CD4-positive, CD25-positive, alpha-beta regulatory T cell (primary cell): Measurements from ENCODE around the gene CNTD1. TPM values are rescaled to one million over a fixed set of nuclear protein-coding genes. Genes with fewer than 3 reads are reported as not detected.

ENCODE experiments used
- ATAC-seq, 2 donors: fragments of 150-1000 bp; cut with Tn5 transposase; one replicate each; pipeline ENCODE4 v1.10.0; 2021; ENCODE audit warnings: low read depth in 2 of 2, moderate number of reproducible peaks in 2 of 2, moderate library complexity in 1 of 2
- DNase-seq, 3 donors: peaks; one replicate each; pipeline versions ENCODE4 v3.0.0 to v3.0.0-alpha.2; 2012 to 2022; ENCODE audit warnings: mixed read lengths in 1 of 3
- H3K27ac ChIP-seq: one replicate; pipeline ENCODE4 v1.7.0; 2013; ENCODE audit warnings: mild to moderate bottlenecking, low read length; ENCODE audit not compliant: insufficient read depth, poor library complexity, severe bottlenecking
- H3K27me3 ChIP-seq: one replicate; pipeline ENCODE4 v1.7.0; 2013; ENCODE audit warnings: low read length; ENCODE audit not compliant: control insufficient read depth, insufficient read depth
- H3K36me3 ChIP-seq: one replicate; pipeline ENCODE4 v1.7.0; 2013; ENCODE audit warnings: mild to moderate bottlenecking, low read length, moderate library complexity; ENCODE audit not compliant: control insufficient read depth, insufficient read depth
- H3K4me1 ChIP-seq: 2 replicates; pipeline ENCODE4 v1.7.0; 2013; ENCODE audit warnings: mild to moderate bottlenecking, low read length; ENCODE audit not compliant: insufficient read depth, control insufficient read depth, poor library complexity, severe bottlenecking
- H3K4me3 ChIP-seq: one replicate; pipeline ENCODE4 v1.7.0; 2013; ENCODE audit warnings: low read depth, mild to moderate bottlenecking, low read length, moderate library complexity
- H3K9me3 ChIP-seq, 2 experiments: 1 replicate in 1 of 2; 2 replicates in 1 of 2; pipeline ENCODE4 v1.7.0; 2013; ENCODE audit warnings: low read length in 2 of 2, mild to moderate bottlenecking in 1 of 2, moderate library complexity in 1 of 2; ENCODE audit not compliant: control insufficient read depth in 2 of 2
- H3K27ac Mint-ChIP-seq, 3 donors: one replicate each; pipeline ENCODE4 v1.8.0; 2020 to 2022; ENCODE audit warnings: mild to moderate bottlenecking in 3 of 3, mixed read lengths in 3 of 3, moderate library complexity in 2 of 3
- H3K27me3 Mint-ChIP-seq: one replicate; pipeline ENCODE4 v1.8.0; 2022; ENCODE audit warnings: mild to moderate bottlenecking, mixed read lengths
- H3K36me3 Mint-ChIP-seq: one replicate; pipeline ENCODE4 v1.8.0; 2020; ENCODE audit warnings: mixed read lengths
- H3K4me1 Mint-ChIP-seq, 4 donors: one replicate each; pipeline ENCODE4 v1.8.0; 2020 to 2022; ENCODE audit warnings: mixed read lengths in 4 of 4, mild to moderate bottlenecking in 1 of 4
- H3K4me3 Mint-ChIP-seq, 4 donors: one replicate each; pipeline ENCODE4 v1.8.0; 2020 to 2022; ENCODE audit warnings: mild to moderate bottlenecking in 4 of 4, mixed read lengths in 4 of 4, moderate library complexity in 3 of 4
- H3K9me3 Mint-ChIP-seq, 7 donors: one replicate each; pipeline ENCODE4 v1.8.0; 2020 to 2022; ENCODE audit warnings: mixed read lengths in 7 of 7, mild to moderate bottlenecking in 3 of 7, moderate library complexity in 2 of 7
- polyA plus RNA-seq, 4 donors: library from polyadenylated mRNA; unstranded; fragments of 300-500 nt; fragmentation: Illumina TruSeq; gene quantifications; one replicate each; pipeline ENCODE4 v1.2.3, GENCODE V29; 2021
- total RNA-seq: library from RNA; stranded (reverse); gene quantifications from one replicate; pipeline ENCODE4 v1.2.3, GENCODE V29; 2022

CNTD1 gene, protein sequence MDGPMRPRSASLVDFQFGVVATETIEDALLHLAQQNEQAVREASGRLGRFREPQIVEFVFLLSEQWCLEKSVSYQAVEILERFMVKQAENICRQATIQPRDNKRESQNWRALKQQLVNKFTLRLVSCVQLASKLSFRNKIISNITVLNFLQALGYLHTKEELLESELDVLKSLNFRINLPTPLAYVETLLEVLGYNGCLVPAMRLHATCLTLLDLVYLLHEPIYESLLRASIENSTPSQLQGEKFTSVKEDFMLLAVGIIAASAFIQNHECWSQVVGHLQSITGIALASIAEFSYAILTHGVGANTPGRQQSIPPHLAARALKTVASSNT
- not detected for total RNA-seq
- polyA plus RNA-seq, result under 1 TPM; 0.15 to 0.42 (median 0.28) TPM

DNA sequence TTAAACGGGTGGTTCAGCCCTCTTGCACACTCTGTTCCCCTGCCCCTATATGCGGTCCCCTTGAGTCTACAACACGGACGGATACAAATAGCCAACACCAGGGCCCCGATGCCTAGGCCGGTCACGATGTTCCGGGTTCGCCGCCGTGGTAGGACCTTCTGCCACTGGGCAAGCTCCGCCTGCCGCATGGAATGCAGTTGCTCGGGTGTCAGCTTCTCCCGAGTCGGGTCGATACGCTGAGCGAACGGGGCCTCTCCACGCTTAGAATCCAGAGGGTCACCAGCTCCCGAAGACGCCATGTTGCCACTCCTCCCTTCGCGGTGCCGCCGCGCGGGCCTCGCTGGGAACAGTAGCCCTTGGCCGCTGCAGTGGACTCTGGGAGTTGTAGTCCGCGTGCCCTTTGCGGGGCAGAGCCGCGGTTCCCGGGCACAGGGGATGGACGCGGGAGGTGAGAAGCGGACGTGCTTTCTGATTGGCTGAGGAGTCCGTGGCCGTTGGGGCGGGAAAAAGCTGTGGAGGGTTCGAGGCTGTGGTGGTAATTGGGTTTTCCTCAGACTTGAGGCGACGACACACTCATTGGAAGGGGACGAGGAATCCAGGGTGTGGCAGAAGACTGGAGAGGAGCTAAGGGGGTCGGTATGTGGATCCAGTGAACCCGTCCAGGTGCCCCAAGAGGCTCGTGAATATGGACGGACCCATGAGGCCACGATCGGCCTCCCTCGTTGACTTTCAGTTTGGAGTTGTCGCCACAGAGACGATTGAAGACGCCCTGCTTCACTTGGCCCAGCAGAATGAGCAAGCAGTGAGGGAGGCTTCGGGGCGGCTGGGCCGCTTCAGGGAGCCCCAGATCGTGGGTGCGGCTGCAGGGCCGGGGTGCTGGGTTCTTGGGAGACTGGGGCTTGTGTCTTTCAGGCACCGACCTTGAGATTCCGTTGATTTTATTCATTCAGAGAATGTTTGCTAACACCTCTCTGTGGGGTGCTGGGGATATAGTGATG lies at the start of gene CNTD1, which contains the start of gene COA3:
Gene CNTD1, plus strand, starts transcription at position 479 of the 998 bp plus-strand sequence. Its CDS starts 207 bp downstream, at position 686.
Gene COA3, minus strand, starts transcription at position 322 of the 998 bp plus-strand sequence. Its CDS starts 23 bp downstream, at position 299.
- Mint-ChIP-seq H3K36me3 (peaks cover 11% of the 10 kb centered on the region), H3K9me3 (no peaks in the 10 kb centered on the region), H3K27me3 (peaks cover 11% of the 10 kb centered on the region), H3K27ac (peak within 1 kb of the TSS; percentile 50 to 92 (median 90)), H3K4me3 (peak within 1 kb of the TSS; percentile 94 to 96 (median 96)), H3K4me1 (peaks cover 0 to 35% (median 19%) of the 10 kb centered on the region in 4 donors)
- DNase-seq (peak; percentile 64 to 84 (median 66)), ATAC-seq (peak; percentile 97 to 98)
- H3K36me3 ChIP-seq, result no peaks in the 10 kb centered on the region
- H3K27me3 ChIP-seq, result no peaks in the 10 kb centered on the region
- H3K27ac ChIP-seq, result no peak within 1 kb of the TSS
- H3K9me3 ChIP-seq, result no peaks in the 10 kb centered on the region
- peak within 1 kb of the TSS; percentile 88 for H3K4me3 ChIP-seq
- H3K4me1 ChIP-seq, result peaks cover 12% of the 10 kb centered on the region

DNA sequence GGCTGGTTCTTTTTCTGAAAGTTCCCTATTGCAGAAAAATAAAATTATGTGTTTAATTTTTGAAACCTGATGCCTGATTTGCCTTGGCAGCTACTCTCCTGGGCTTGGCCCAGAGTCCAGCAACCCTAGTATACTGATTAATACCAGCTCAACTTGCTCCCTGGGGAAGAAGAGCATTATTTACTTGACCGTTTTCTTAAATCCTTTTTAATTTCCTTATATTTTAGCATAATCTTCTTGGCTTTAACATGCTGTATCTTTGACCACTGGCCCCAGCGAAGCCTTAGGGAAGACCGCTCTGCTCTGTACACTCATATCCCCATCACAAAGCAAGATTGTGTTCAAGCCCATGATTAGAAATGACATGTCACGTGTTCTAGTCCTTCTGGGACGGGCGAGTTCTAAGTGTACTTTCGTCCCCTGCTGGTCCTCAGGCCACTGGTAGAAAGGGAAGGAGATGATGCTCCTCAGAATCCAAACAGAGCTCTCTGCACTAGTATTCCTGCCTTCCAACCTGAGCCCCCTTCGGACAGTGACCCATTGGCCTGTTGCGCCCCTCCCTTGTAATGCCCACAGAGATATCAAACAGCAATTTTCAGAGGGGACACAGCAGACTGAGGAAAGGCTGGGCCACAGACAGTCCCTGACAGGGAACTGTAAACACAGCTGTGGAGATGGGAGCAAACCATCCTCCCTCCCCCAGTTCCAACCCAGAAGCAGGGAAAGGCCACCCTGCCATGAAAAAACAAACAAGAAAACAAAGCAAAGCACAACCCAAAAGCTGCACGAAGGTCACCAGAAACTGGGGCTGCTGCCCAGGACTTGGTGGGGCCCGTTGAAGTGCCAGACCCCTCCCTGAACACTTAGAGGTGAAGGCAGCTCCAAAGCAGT lies 49.5 kb upstream of the CNTD1 start:
- peaks cover 8% of the 10 kb centered on the region for H3K4me1 ChIP-seq
- H3K9me3 Mint-ChIP-seq, result no peaks in the 10 kb centered on the region
- no peaks in the 10 kb centered on the region for H3K36me3 Mint-ChIP-seq
- no peak for ATAC-seq
- peaks cover 6% of the 10 kb centered on the region for H3K27me3 ChIP-seq
- H3K36me3 ChIP-seq, result no peaks in the 10 kb centered on the region
- no peak for DNase-seq
- H3K4me1 Mint-ChIP-seq, result peaks cover 6 to 13% (median 9%) of the 10 kb centered on the region in 4 donors
- H3K4me3 Mint-ChIP-seq, result peak overlapping the region in 1 of 4 donors; percentile 12
- H3K27ac ChIP-seq, result no peak overlapping the region
- no peak overlapping the region for H3K27ac Mint-ChIP-seq
- no peaks in the 10 kb centered on the region for H3K9me3 ChIP-seq
- no peak overlapping the region for H3K4me3 ChIP-seq
- peaks cover 45% of the 10 kb centered on the region for H3K27me3 Mint-ChIP-seq

DNA sequence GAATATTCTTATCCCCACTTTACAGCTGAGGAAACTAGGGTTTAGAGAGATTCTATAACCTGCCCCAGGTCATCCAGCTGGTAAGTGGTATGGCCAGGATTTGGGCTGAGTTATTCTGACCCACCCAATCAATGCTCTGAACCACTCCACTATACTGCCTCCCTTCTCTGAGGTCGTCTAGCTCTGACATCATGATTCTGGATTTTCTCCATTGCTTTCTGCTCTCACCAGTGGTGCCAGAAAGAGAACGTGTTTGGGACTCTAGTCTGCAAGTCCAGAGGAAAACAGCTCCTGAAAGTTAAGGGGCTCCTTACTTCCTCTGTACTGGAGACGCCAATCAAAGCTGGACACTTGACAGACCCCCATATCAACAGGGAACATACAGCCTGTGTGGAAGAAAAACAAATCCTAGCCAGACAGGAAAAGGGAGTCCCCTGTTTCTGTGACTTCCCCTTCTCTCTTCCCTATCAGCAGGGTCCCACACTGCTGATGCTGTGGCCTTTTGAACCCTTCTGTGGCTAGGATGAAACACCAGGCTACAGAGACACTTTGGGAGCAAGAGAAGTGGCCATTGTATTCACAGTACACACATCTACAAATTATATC lies 47.8 kb upstream of the CNTD1 start:
- Histone ChIP-seq H3K27ac (no peak overlapping the region), H3K9me3 (no peaks in the 10 kb centered on the region), H3K36me3 (no peaks in the 10 kb centered on the region), H3K27me3 (peaks cover 14% of the 10 kb centered on the region), H3K4me1 (no peaks in the 10 kb centered on the region), H3K4me3 (no peak overlapping the region)
- ATAC-seq, result no peak
- Mint-ChIP-seq H3K4me3 (no peak overlapping the region), H3K36me3 (no peaks in the 10 kb centered on the region), H3K27me3 (peaks cover 56% of the 10 kb centered on the region), H3K4me1 (no peaks in the 10 kb centered on the region), H3K27ac (peak overlapping the region in 1 of 3 donors; percentile 5), H3K9me3 (no peaks in the 10 kb centered on the region)
- no peak for DNase-seq

DNA sequence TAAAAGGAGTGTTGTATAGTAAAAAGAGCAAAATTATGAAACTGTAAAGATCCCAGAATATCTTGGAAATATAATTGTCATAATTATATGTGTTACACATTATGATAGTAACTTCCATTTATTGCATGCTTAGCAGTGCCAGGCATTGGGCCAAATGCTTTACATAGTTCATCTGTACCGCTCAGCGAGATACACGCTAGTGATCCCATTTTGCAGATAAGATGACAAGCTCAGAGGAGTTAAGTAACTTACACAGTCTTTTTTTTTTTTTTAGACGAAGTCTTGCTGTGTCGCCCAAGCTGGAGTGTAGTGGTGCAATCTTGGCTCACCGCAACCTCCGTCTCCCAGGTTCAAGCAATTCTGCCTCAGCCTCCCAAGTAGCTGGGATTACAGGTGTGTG lies 47.0 kb upstream of the CNTD1 start:
- H3K36me3 Mint-ChIP-seq, result no peaks in the 10 kb centered on the region
- H3K27me3 Mint-ChIP-seq, result peaks cover 59% of the 10 kb centered on the region
- Histone ChIP-seq H3K4me3 (no peak overlapping the region), H3K27me3 (peaks cover 14% of the 10 kb centered on the region), H3K36me3 (no peaks in the 10 kb centered on the region), H3K9me3 (no peaks in the 10 kb centered on the region), H3K4me1 (no peaks in the 10 kb centered on the region), H3K27ac (no peak overlapping the region)
- H3K4me3 Mint-ChIP-seq, result no peak overlapping the region
- no peaks in the 10 kb centered on the region for H3K9me3 Mint-ChIP-seq
- ATAC-seq (no peak), DNase-seq (no peak)
- H3K4me1 Mint-ChIP-seq, result no peaks in the 10 kb centered on the region
- no peak overlapping the region for H3K27ac Mint-ChIP-seq

DNA sequence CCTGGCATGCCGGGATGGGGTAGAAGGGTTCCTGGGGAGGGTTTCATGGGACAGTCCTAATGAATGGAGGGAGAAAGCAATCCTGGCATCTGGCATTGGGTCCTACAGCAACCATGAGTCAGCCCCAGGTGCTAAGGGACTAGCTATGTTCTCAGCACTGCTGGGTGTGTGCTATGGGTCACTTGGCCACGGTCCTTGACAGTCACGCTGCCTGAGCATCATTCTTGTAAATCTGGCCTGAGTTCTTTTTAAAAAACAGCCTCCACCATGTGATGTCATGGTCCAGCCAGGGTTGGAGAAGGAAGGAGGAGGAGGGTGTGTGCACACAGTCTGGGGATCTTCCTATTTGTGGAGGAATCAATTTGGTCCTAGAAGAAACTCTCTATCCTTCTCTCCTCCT lies 43.9 kb upstream of the CNTD1 start:
- H3K27me3 ChIP-seq, result peaks cover 19% of the 10 kb centered on the region
- ATAC-seq, result no peak
- Mint-ChIP-seq H3K9me3 (no peaks in the 10 kb centered on the region), H3K4me1 (no peaks in the 10 kb centered on the region), H3K36me3 (no peaks in the 10 kb centered on the region), H3K27ac (no peak overlapping the region), H3K27me3 (peaks cover 64% of the 10 kb centered on the region), H3K4me3 (no peak overlapping the region)
- no peaks in the 10 kb centered on the region for H3K36me3 ChIP-seq
- no peak overlapping the region for H3K27ac ChIP-seq
- H3K9me3 ChIP-seq, result no peaks in the 10 kb centered on the region
- no peaks in the 10 kb centered on the region for H3K4me1 ChIP-seq
- DNase-seq, result no peak
- H3K4me3 ChIP-seq, result no peak overlapping the region

DNA sequence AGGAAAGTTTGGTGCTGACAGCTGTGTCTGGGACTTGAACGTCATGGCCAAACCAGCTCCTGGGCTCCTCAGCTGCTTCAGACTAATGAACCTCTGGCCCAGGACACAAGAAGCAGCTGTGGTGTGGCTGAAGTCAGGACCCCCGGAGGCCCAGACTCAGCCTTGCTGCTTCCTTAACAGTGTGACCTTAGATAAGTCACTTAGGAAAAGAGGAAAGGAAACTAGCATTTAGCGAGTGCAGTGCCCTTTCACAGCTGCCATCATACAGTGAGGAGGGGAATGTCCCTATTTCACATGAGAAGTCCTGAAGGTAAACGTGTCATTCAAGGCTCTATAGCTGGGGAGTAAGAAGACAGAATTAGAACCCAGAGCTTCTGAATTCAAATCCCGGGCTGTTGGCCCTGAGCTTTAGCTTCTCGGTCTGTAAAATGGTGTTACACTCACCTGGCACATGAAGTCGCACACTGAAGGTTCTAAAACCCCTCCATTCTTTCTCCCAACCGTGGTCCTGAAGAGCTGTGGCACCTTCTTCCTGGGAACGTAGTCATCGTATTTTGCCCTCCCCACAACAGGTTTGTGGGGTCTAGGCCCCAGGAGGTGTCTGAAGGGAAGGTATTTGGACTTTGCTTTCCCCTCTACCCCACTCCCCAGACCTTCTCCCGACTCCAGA lies 38.5 kb upstream of the CNTD1 start:
- peaks cover 14% of the 10 kb centered on the region for H3K4me1 ChIP-seq
- DNase-seq (no peak), ATAC-seq (peak in 1 of 2 donors; percentile 24)
- no peaks in the 10 kb centered on the region for H3K36me3 ChIP-seq
- H3K9me3 Mint-ChIP-seq, result peaks cover 0 to 3% (median 0%) of the 10 kb centered on the region in 7 donors
- no peak overlapping the region for H3K27ac Mint-ChIP-seq
- no peak overlapping the region for H3K27ac ChIP-seq
- H3K4me1 Mint-ChIP-seq, result peaks cover 0 to 16% (median 11%) of the 10 kb centered on the region in 4 donors
- H3K4me3 Mint-ChIP-seq, result peak overlapping the region in 3 of 4 donors; percentile 16 to 83 (median 63)
- no peaks in the 10 kb centered on the region for H3K36me3 Mint-ChIP-seq
- H3K27me3 Mint-ChIP-seq, result peaks cover 70% of the 10 kb centered on the region
- H3K9me3 ChIP-seq, result no peaks in the 10 kb centered on the region
- no peak overlapping the region for H3K4me3 ChIP-seq
- peaks cover 27% of the 10 kb centered on the region for H3K27me3 ChIP-seq
